ENCODE data around the gene RAB3C.

DNA sequence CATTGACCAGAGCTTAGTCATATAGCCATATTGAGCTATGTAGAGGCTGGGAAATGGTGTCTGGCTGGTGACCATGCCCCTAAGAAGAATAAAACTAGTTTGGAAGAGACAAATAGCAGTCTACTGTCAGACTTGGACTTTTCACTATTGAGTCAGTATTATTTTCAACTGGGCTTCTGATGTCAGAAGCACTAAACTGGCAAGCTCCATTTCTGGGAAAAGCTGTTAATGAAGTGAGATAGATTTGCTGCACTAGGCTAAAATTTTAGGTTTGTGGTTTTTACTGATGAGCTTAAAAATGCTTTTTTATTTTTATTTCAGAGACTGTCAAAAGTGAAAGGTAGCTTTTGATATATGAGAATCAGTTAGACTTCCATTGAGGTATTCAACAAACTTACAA, 220.2 kb downstream of the RAB3C start:
- TF ChIP-seq, protein P1, sequence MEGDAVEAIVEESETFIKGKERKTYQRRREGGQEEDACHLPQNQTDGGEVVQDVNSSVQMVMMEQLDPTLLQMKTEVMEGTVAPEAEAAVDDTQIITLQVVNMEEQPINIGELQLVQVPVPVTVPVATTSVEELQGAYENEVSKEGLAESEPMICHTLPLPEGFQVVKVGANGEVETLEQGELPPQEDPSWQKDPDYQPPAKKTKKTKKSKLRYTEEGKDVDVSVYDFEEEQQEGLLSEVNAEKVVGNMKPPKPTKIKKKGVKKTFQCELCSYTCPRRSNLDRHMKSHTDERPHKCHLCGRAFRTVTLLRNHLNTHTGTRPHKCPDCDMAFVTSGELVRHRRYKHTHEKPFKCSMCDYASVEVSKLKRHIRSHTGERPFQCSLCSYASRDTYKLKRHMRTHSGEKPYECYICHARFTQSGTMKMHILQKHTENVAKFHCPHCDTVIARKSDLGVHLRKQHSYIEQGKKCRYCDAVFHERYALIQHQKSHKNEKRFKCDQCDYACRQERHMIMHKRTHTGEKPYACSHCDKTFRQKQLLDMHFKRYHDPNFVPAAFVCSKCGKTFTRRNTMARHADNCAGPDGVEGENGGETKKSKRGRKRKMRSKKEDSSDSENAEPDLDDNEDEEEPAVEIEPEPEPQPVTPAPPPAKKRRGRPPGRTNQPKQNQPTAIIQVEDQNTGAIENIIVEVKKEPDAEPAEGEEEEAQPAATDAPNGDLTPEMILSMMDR (IDR thresholded peaks at IDR 0.05) = no peak
- TF ChIP-seq POLR2A (IDR thresholded peaks at IDR 0.05) = no peak
